ENCODE data around the gene RNASE12.

Gene RNASE12

GRCh38 chr14:20546877-20547276 is 44.3 kb downstream of the RNASE12 start:
- TF ChIP-seq TAF1 (IDR thresholded peaks at IDR 0.05; ENCODE audit: borderline replicate concordance, insufficient read depth, low read length) (no peak), REST (IDR thresholded peaks at IDR 0.05; ENCODE audit: insufficient read depth in 1 of 2, low read depth in 2 of 2, low read length in 2 of 2) (no peak)

Measured in PFSK-1 (cell line).